GM12878 (cell line): ENCODE measurements around the gene SEPTIN10.

Experiments used
- MTA3 ChIP-seq: IDR thresholded peaks from 2 replicates; pipeline ENCODE4 v1.6.1; 2012; ENCODE audit warnings: low read length, inconsistent platforms, borderline replicate concordance
- USF2 ChIP-seq: IDR thresholded peaks from 2 replicates; pipeline ENCODE4 v1.6.1; 2011; ENCODE audit warnings: low read depth, low read length, improper control_type of control experiment, borderline replicate concordance
- YY1 ChIP-seq: IDR thresholded peaks from 2 replicates; pipeline ENCODE4 v1.6.1; 2011; ENCODE audit warnings: low read depth, mild to moderate bottlenecking, low read length
- ZNF384 ChIP-seq: IDR thresholded peaks from 2 replicates; pipeline ENCODE4 v1.6.1; 2012; ENCODE audit warnings: low read depth, mild to moderate bottlenecking, low read length, improper control_type of control experiment, borderline replicate concordance

GRCh38 chr2:109575373-109575772, 38.4 kb downstream of the SEPTIN10 start:
- TF ChIP-seq MTA3 (no peak), ZNF384 (no peak), YY1 (no peak), USF2 (no peak)
